Esophagus squamous epithelium (tissue), 4 donors: ENCODE data around the gene TM9SF2.

Experiments used
- CTCF ChIP-seq, 6 experiments: fragments of 450-650 bp in 4 of 6; fragments of 200-600 bp in 2 of 6; sonication (generic) in 2 of 6; IDR thresholded peaks; one replicate each; pipeline ENCODE4 v1.5.1; 2016 to 2019; ENCODE audit warnings: antibody characterized with exemption in 6 of 6, mild to moderate bottlenecking in 4 of 6, moderate library complexity in 4 of 6
- POLR2A ChIP-seq, 4 donors: fragments of 450-650 bp; IDR thresholded peaks; one replicate each; pipeline ENCODE4 v1.6.1; 2017; ENCODE audit warnings: antibody characterized with exemption in 4 of 4, mild to moderate bottlenecking in 4 of 4, moderate library complexity in 3 of 4

GRCh38 chr13:99546878-99547277 lies 45.6 kb downstream of the TM9SF2 start:
- TF ChIP-seq CTCF (IDR thresholded peaks at IDR 0.05) (no peak), POLR2A (IDR thresholded peaks at IDR 0.05) (no peak)
